Measurements from ENCODE around the gene TCEA3.

Gene TCEA3

DNA sequence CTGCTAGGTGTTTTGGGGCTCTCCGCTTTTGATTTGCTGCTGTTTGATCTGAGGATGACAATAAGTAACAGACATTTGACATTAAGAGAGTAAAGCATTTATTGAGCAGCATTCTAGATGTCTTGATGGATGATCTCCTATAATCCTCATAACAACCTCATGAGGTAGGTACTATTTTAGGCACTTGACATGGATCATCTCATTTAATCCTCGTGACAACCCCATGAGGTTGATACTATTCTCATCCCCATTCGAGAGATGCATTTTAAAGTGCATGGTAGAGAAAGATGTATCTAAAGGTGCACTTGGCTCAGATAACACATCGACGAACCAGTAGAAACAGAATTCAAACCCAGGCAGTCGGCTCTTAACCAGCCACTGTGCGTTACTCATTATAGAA is 26.6 kb downstream of the TCEA3 start:
- no peak overlapping the region for H3K27ac ChIP-seq
- TF ChIP-seq CTCF (conservative IDR thresholded peaks at IDR 0.05): no peak

DNA sequence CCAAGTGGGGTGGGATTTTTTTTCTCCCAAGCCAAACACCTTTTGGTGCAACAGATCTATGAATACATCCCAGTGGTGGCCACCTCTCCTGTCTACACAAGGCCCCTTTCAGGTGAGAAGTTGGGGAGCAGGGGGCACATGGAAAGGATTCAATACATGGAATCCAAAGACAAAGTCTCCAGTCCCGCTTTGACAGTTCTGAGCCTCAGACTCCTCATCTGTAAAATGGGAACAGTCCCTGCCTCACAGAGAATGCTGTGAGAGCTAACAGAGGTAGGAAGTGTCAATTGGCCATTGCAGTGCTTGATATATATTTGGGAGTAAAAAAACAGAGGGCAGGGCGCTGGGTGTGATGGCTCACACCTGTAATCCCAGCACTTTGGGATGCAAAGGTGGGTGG is 28.2 kb downstream of the TCEA3 start:
- no peak for TF ChIP-seq CTCF (conservative IDR thresholded peaks at IDR 0.05)

DNA sequence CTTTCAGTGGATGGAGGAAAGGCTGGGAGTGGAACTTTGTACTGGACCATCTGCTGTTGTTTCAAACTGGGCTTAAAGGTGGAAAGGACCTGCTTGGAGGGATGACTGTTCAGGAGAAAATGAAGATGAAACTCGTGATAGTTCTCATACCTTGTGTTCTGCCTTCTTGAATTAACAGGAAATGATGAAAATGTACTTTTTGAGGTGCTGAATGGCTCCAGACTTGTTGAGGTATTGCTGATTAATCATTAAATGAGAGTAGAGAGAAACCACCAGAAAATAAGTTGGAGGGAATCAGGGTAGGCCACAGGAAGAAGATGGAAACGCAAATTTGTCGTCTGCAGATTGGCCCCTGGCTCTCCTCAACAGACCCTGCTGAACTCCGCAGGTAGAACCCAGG is 28.7 kb downstream of the TCEA3 start:
- TF ChIP-seq CTCF (conservative IDR thresholded peaks at IDR 0.05): no peak
- no peak overlapping the region for H3K27ac ChIP-seq

More for the DNA sequence above, 28.2 kb downstream of the TCEA3 start:
- H3K27ac ChIP-seq: no peak overlapping the region

DNA sequence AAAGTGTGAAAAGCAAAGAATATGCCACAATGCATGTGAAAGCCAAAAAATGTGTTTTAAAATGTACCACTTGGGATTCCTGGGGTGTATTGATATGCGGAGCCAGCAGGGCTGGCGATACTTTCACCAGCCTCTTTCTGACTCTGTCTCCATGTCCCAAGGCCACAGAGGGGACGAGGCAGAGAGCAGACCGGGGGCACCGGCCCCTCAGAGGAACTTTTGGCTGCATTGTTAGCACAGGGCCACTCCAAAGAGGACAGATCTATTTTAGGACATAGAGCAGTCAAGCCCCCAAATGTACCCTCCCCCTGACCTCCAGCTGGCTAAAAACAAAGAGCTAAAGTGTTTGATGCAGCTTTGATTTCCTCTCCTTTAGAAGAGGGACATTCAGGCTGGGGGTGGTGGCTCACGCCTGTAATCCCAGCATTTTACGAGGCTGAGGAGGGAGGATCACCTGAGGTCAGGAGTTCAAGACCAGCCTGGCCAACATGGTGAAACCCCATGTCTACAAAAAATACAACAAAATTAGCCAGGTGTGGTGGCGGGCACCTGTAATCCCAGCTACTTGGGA is 29.3 kb downstream of the TCEA3 start:
- no peak overlapping the region for H3K27ac ChIP-seq

DNA sequence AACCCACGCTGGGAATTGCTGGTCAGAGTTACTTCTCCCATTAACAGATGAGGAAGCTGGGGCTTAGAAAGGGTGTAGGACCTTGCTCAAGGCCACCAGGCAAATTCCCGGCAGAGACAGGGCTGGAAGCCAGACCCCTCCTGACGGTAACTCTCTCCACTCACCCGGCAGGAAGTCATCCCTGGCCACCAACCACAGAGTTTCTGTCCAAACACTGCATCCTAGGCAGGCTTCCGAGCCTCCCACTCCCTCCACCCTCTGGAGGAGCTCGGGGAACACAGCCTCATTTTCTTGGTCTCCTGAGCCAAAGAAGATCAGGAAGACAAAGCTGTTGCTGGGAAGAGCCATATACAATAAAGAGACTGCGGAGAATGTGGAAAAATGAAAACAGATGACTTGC is 29.9 kb downstream of the TCEA3 start:
- H3K27ac ChIP-seq: no peak overlapping the region
- no peak for TF ChIP-seq CTCF (conservative IDR thresholded peaks at IDR 0.05)

More for the DNA sequence above, 29.3 kb downstream of the TCEA3 start:
- no peak for TF ChIP-seq CTCF (conservative IDR thresholded peaks at IDR 0.05)

GRCh38 chr1:23394181-23394580 is 30.4 kb downstream of the TCEA3 start:
- no peak for TF ChIP-seq CTCF (conservative IDR thresholded peaks at IDR 0.05)
- no peak overlapping the region for H3K27ac ChIP-seq

DNA sequence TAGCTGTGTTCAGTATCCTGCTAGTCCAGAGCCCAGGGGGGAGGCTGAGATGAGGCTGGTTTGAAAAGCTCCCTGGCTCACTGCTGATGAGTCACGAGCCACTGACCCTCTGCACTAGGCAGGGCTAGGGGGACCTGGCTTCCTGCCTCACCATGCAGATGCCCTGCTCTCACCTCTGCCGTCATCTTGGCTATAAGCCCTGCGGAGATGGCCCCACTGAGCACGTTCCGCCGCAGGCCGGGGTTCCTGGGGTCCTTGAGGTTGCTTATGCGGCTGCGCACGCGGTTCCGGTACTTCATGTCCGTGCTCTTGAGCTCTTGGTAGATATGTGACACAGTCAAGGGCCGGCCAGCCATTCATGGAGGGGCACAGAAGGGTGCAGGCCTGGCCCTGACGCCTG is 30.8 kb downstream of the TCEA3 start:
- no peak overlapping the region for H3K27ac ChIP-seq
- no peak for TF ChIP-seq CTCF (conservative IDR thresholded peaks at IDR 0.05)
